SK-N-SH treated with all-trans-retinoic acid at 6 μM for 48 hours (cell line): ENCODE measurements around the gene KIF1A.

Experiments
- ATAC-seq: fragments of 200-7000 bp; cut with Tn5 transposase; 3 replicates; pipeline ENCODE4 v1.9.1; 2020; ENCODE audit warnings: mild to moderate bottlenecking, moderate library complexity
- ARNTL ChIP-seq: fragments of 450-650 bp; formaldehyde crosslinking; IDR thresholded peaks from 2 replicates; pipeline ENCODE4 v1.5.0; 2020; ENCODE audit warnings: low read depth, mild to moderate bottlenecking, moderate library complexity, borderline replicate concordance
- CREB5 ChIP-seq: fragments of 250-450 bp; sonication (Bioruptor Pico); IDR thresholded peaks from 2 replicates; pipeline ENCODE4 v1.5.1; 2020; ENCODE audit warnings: low read depth, mild to moderate bottlenecking, moderate library complexity
- CSDC2 ChIP-seq: fragments of 250-450 bp; sonication (Bioruptor Pico); IDR thresholded peaks from 2 replicates; pipeline ENCODE4 v1.5.0; 2020; ENCODE audit warnings: mild to moderate bottlenecking, moderate library complexity
- CSRNP3 ChIP-seq: fragments of 250-450 bp; sonication (Bioruptor Pico); IDR thresholded peaks from 2 replicates; pipeline ENCODE4 v1.5.1; 2021; ENCODE audit warnings: mild to moderate bottlenecking, moderate library complexity
- ESRRG ChIP-seq: fragments of 250-450 bp; sonication (Bioruptor Pico); IDR thresholded peaks from 2 replicates; pipeline ENCODE4 v1.6.1; 2021; ENCODE audit warnings: mild to moderate bottlenecking
- GLIS3 ChIP-seq: fragments of 250-450 bp; sonication (Bioruptor Pico); IDR thresholded peaks from 2 replicates; pipeline ENCODE4 v1.5.0; 2020; ENCODE audit warnings: mild to moderate bottlenecking, moderate library complexity
- ISL1 ChIP-seq: fragments of 250-450 bp; sonication (Bioruptor Pico); IDR thresholded peaks from 2 replicates; pipeline ENCODE4 v2.1.2; 2022; ENCODE audit warnings: mild to moderate bottlenecking, moderate library complexity
- OSR1 ChIP-seq: fragments of 250-450 bp; sonication (Bioruptor Pico); IDR thresholded peaks from 2 replicates; pipeline ENCODE4 v1.8.0; 2022; ENCODE audit warnings: moderate library complexity, mild to moderate bottlenecking, inconsistent platforms
- PATZ1 ChIP-seq: fragments of 250-450 bp; sonication (Bioruptor Pico); IDR thresholded peaks from 2 replicates; pipeline ENCODE4 v1.8.0; 2020; ENCODE audit warnings: mild to moderate bottlenecking, moderate library complexity, borderline replicate concordance
- PPARA ChIP-seq: fragments of 250-450 bp; sonication (Bioruptor Pico); IDR thresholded peaks from 2 replicates; pipeline ENCODE4 v1.5.0; 2020; ENCODE audit warnings: mild to moderate bottlenecking, borderline replicate concordance
- RARB ChIP-seq: fragments of 250-450 bp; sonication (Bioruptor Pico); IDR thresholded peaks from 2 replicates; pipeline ENCODE4 v1.8.0; 2021; ENCODE audit warnings: mild to moderate bottlenecking, moderate library complexity
- TCF4 ChIP-seq: fragments of 250-450 bp; sonication (Bioruptor Pico); IDR thresholded peaks from 2 replicates; pipeline ENCODE4 v1.8.0; 2021; ENCODE audit warnings: mild to moderate bottlenecking, moderate library complexity, borderline replicate concordance
- TOX ChIP-seq: fragments of 250-450 bp; sonication (Bioruptor Pico); IDR thresholded peaks from 2 replicates; pipeline ENCODE4 v1.8.0; 2021; ENCODE audit warnings: mild to moderate bottlenecking, moderate library complexity, borderline replicate concordance
- TSHZ2 ChIP-seq: fragments of 250-450 bp; sonication (Bioruptor Pico); IDR thresholded peaks from 2 replicates; pipeline ENCODE4 v1.5.0; 2020; ENCODE audit warnings: mild to moderate bottlenecking, moderate library complexity
- ZFP3 ChIP-seq: fragments of 250-450 bp; sonication (Bioruptor Pico); IDR thresholded peaks from 2 replicates; pipeline ENCODE4 v1.5.0; 2020; ENCODE audit warnings: mild to moderate bottlenecking, moderate library complexity
- ZNF565 ChIP-seq: fragments of 450-650 bp; formaldehyde crosslinking; conservative IDR thresholded peaks from 2 replicates; pipeline ENCODE4 v1.5.0; 2020; ENCODE audit warnings: low read depth, mild to moderate bottlenecking, moderate library complexity
- ZNF70 ChIP-seq: fragments of 450-650 bp; formaldehyde crosslinking; IDR thresholded peaks from 2 replicates; pipeline ENCODE4 v1.5.0; 2020; ENCODE audit warnings: mild to moderate bottlenecking, moderate library complexity
- ZNF8 ChIP-seq: fragments of 450-650 bp; formaldehyde crosslinking; IDR thresholded peaks from 2 replicates; pipeline ENCODE4 v1.5.0; 2020; ENCODE audit warnings: mild to moderate bottlenecking, moderate library complexity

The KIF1A gene

GRCh38 chr2:240792629-240793312 is 27.2 kb downstream of the KIF1A start:
- TF ChIP-seq ARNTL (CRISPR knock-in tag) (no peak), CSDC2 (CRISPR knock-in tag) (no peak), PATZ1 (no peak), TSHZ2 (CRISPR knock-in tag) (no peak), RARB (CRISPR knock-in tag) (no peak), ISL1 (CRISPR knock-in tag) (no peak), GLIS3 (CRISPR knock-in tag) (no peak), ZNF8 (CRISPR knock-in tag) (no peak), ZFP3 (CRISPR knock-in tag) (no peak), OSR1 (CRISPR knock-in tag) (no peak), ESRRG (CRISPR knock-in tag) (no peak), PPARA (CRISPR knock-in tag) (no peak), TOX (CRISPR knock-in tag) (no peak)
- no peak for ATAC-seq

- no peak for TF ChIP-seq CREB5 (CRISPR knock-in tag)
- no peak for TF ChIP-seq ZNF565 (CRISPR knock-in tag)
- TF ChIP-seq ZNF70 (CRISPR knock-in tag), result no peak
- TF ChIP-seq TCF4 (CRISPR knock-in tag), result no peak
- no peak for TF ChIP-seq PATZ1
- no peak for TF ChIP-seq ZNF8 (CRISPR knock-in tag)
- TF ChIP-seq OSR1 (CRISPR knock-in tag), result no peak
- no peak for TF ChIP-seq CSRNP3
- TF ChIP-seq, all 23 proteins: peak for 0
- ATAC-seq, result no peak
Observed at GRCh38 chr2:240791821-240792628, 28.0 kb downstream of the KIF1A start.

GRCh38 chr2:240791221-240791800 is 28.7 kb downstream of the KIF1A start:
- TF ChIP-seq ZNF565 (CRISPR knock-in tag) (no peak), GLIS3 (CRISPR knock-in tag) (no peak), PPARA (CRISPR knock-in tag) (no peak), TSHZ2 (CRISPR knock-in tag) (no peak)
- TF ChIP-seq, all 23 proteins: peak for 0
- no peak for ATAC-seq
